ENCODE data around the gene NCBP2. TPM values are rescaled to one million over a fixed set of nuclear protein-coding genes. Genes with fewer than 3 reads are reported as not detected.

NCBP2 gene
- total RNA-seq, 4 donors from 2014 or later, result 37.8 to 54.3 (median 45.8) TPM

GRCh38 chr3:196889844-196890708, 52.3 kb downstream of the NCBP2 start:
- peaks cover 0 to 10% (median 5%) of the 10 kb centered on the region in 4 donors for H3K4me1 ChIP-seq
- intact Hi-C loops (cut with DNase I), result no loop called here
- WGBS, result 92% methylated on average over 6 of the region's 6 CpGs

DNA sequence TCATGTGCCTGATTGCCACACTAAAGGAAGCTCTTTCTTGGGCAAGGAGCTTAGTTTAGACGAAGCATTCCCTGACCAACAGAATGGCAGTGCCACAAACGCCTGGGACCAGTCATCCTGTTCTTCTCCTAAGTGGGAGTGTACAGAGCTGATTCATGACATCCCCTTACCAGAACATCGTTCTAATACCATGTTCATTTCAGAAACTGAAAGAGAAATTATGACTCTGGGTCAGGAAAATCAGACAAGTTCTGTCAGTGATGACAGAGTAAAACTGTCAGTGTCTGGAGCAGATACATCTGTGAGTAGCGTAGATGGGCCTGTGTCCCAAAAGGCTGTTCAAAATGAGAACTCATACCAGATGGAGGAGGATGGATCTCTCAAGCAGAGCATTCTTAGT, 56.2 kb downstream of the NCBP2 start:
- Histone ChIP-seq H3K4me3 (no peak overlapping the region), H3K27ac (replicated peaks in 1 of 4) (no peak overlapping the region), H3K9me3 (no peaks in the 10 kb centered on the region), H3K27me3 (no peaks in the 10 kb centered on the region), H3K36me3 (peaks cover 6 to 31% (median 23%) of the 10 kb centered on the region in 4 donors), H3K4me1 (peaks cover 0 to 6% (median 5%) of the 10 kb centered on the region in 4 donors)
- DNase-seq (ENCODE audit: extremely low spot score), result no peak
- 80% methylated on average over 4 of the region's 4 CpGs for WGBS
- intact Hi-C loops (cut with DNase I), result no loop called here
- no peak for TF ChIP-seq CTCF (IDR thresholded peaks at IDR 0.05)
- no peak for TF ChIP-seq POLR2AphosphoS5 (IDR thresholded peaks at IDR 0.05)
- no peak for TF ChIP-seq POLR2A (IDR thresholded peaks at IDR 0.05; ENCODE audit: low read depth)
- no peak for TF ChIP-seq EP300 (IDR thresholded peaks at IDR 0.05)

More at GRCh38 chr3:196889844-196890708, 52.3 kb downstream of the NCBP2 start:
- DNase-seq (ENCODE audit: extremely low spot score), result no peak
- Histone ChIP-seq H3K9me3 (no peaks in the 10 kb centered on the region), H3K36me3 (peaks cover 6 to 31% (median 18%) of the 10 kb centered on the region in 4 donors), H3K4me3 (no peak overlapping the region), H3K27ac (replicated peaks in 1 of 4) (no peak overlapping the region), H3K27me3 (no peaks in the 10 kb centered on the region)
- TF ChIP-seq CTCF (IDR thresholded peaks at IDR 0.05) (no peak), POLR2A (IDR thresholded peaks at IDR 0.05; ENCODE audit: low read depth) (no peak), EP300 (IDR thresholded peaks at IDR 0.05) (no peak), POLR2AphosphoS5 (IDR thresholded peaks at IDR 0.05) (no peak)

Other genes starting within 250 kb of the NCBP2 start
- 1 to 10 TPM; 1.5 to 4.0 (median 3.3) TPM for gene CEP19, start 230.3 kb downstream of the NCBP2 start, total RNA-seq
- 10 to 100 TPM; 23.0 to 31.6 (median 25.2) TPM for gene PIGX, start 230.2 kb downstream of the NCBP2 start, total RNA-seq
- gene PAK2, start 202.7 kb downstream of the NCBP2 start, total RNA-seq, result 10 to 100 TPM; 47.2 to 52.4 (median 51.6) TPM
- 10 to 100 TPM; 43.7 to 45.4 (median 44.1) TPM for gene SENP5, start 74.6 kb downstream of the NCBP2 start, total RNA-seq
- 10 to 100 TPM; 12.9 to 18.2 (median 15.4) TPM for gene PIGZ, start 26.3 kb upstream of the NCBP2 start, total RNA-seq
- gene MELTF, start 87.3 kb upstream of the NCBP2 start, total RNA-seq, result 1 to 10 TPM; 3.6 to 9.1 (median 4.5) TPM

All from esophagus muscularis mucosa (tissue), 4 donors.